Measurements from ENCODE around the gene TRIP12. TPM values are rescaled to one million over a fixed set of nuclear protein-coding genes. Genes with fewer than 3 reads are reported as not detected.
"Not testable (repeated sequence)": the region's sequence is repeated elsewhere in the genome, so short reads cannot be mapped to it uniquely, and the experiment has no call there.

The TRIP12 gene
- total and polyA plus RNA-seq, 5 experiments from 2014 or later, result 32.2 to 221 (median 45.2) TPM

- H3K9me3 Mint-ChIP-seq, result no peaks in the 10 kb centered on the region
- POLR2A ChIA-PET, result no interaction called here
- H3K4me1 Mint-ChIP-seq, result peaks cover 12 to 28% (median 21%) of the 10 kb centered on the region in 4 donors
- peaks cover 13 to 90% (median 19%) of the 10 kb centered on the region in 3 donors for H3K36me3 Mint-ChIP-seq
- ATAC-seq (peak; percentile 62 to 67), DNase-seq (peak in 3 of 10 donors; percentile 38 to 42 (median 41))
- H3K27me3 Mint-ChIP-seq, result no peaks in the 10 kb centered on the region
- H3K4me3 Mint-ChIP-seq, result no peak overlapping the region
- H3K27ac Mint-ChIP-seq, result peak overlapping the region in 8 of 10 donors; percentile 0 to 81 (median 41)
These were observed 140.7 kb downstream of the TRIP12 start for GRCh38 chr2:229780856-229781773.

GRCh38 chr2:229779650-229780049 is 142.2 kb downstream of the TRIP12 start:
- Mint-ChIP-seq H3K9me3 (no peaks in the 10 kb centered on the region), H3K4me1 (peaks cover 12 to 41% (median 30%) of the 10 kb centered on the region in 4 donors), H3K4me3 (no peak overlapping the region), H3K27me3 (no peaks in the 10 kb centered on the region), H3K27ac (no peak overlapping the region), H3K36me3 (peaks cover 13 to 90% (median 22%) of the 10 kb centered on the region in 3 donors)
- ATAC-seq (no peak), DNase-seq (no peak)
- POLR2A ChIA-PET, result interaction anchor here (0.9 kb wide), 1 partner anchor 380 kb away, joined by 5 read pairs; no protein-coding TSS in a partner anchor

GRCh38 chr2:229777716-229778115 is 144.1 kb downstream of the TRIP12 start:
- POLR2A ChIA-PET, result no interaction called here
- Mint-ChIP-seq H3K27ac (peak overlapping the region in 2 of 10 donors; percentile 0 to 31), H3K4me1 (peaks cover 12 to 34% (median 29%) of the 10 kb centered on the region in 4 donors)

GRCh38 chr2:229775614-229776313 is 146.0 kb downstream of the TRIP12 start:
- POLR2A ChIA-PET, result no interaction called here
- Mint-ChIP-seq H3K4me1 (peaks cover 7 to 27% (median 24%) of the 10 kb centered on the region in 4 donors), H3K9me3 (no peaks in the 10 kb centered on the region), H3K4me3 (peak overlapping the region in 1 of 10 donors; percentile 16), H3K27me3 (no peaks in the 10 kb centered on the region), H3K27ac (peak overlapping the region in 9 of 10 donors; percentile 15 to 81 (median 63)), H3K36me3 (peaks cover 13 to 97% (median 43%) of the 10 kb centered on the region in 3 donors)
- ATAC-seq (no peak), DNase-seq (peak in 1 of 10 donors; percentile 4)

More at GRCh38 chr2:229777716-229778115, 144.1 kb downstream of the TRIP12 start:
- Mint-ChIP-seq H3K4me3 (no peak overlapping the region), H3K9me3 (no peaks in the 10 kb centered on the region), H3K27me3 (no peaks in the 10 kb centered on the region), H3K36me3 (peaks cover 13 to 90% (median 35%) of the 10 kb centered on the region in 3 donors)
- no peak for ATAC-seq
- no peak for DNase-seq

- POLR2A ChIA-PET, result no interaction called here
- peaks cover 1 to 22% (median 18%) of the 10 kb centered on the region in 4 donors for H3K4me1 Mint-ChIP-seq
- H3K9me3 Mint-ChIP-seq, result no peaks in the 10 kb centered on the region
- no peak for DNase-seq
- H3K27me3 Mint-ChIP-seq, result no peaks in the 10 kb centered on the region
- H3K36me3 Mint-ChIP-seq, result peaks cover 8 to 96% (median 36%) of the 10 kb centered on the region in 3 donors
- no peak for ATAC-seq
- peak overlapping the region in 2 of 10 donors; percentile 28 to 63 for H3K27ac Mint-ChIP-seq
- no peak overlapping the region for H3K4me3 Mint-ChIP-seq
These were observed 147.6 kb downstream of the TRIP12 start for GRCh38 chr2:229774237-229774636.

- H3K4me3 Mint-ChIP-seq, result no peak overlapping the region
- ATAC-seq (no peak), DNase-seq (no peak)
- H3K9me3 Mint-ChIP-seq, result no peaks in the 10 kb centered on the region
- H3K27ac Mint-ChIP-seq, result peak overlapping the region in 4 of 10 donors; percentile 0 to 25 (median 12)
- no peaks in the 10 kb centered on the region for H3K27me3 Mint-ChIP-seq
- POLR2A ChIA-PET, result no interaction called here
- peaks cover 14 to 96% (median 53%) of the 10 kb centered on the region in 3 donors for H3K36me3 Mint-ChIP-seq
- H3K4me1 Mint-ChIP-seq, result no peaks in the 10 kb centered on the region
These were observed 153.6 kb downstream of the TRIP12 start for GRCh38 chr2:229768235-229768634.

GRCh38 chr2:229765721-229766120 is 156.1 kb downstream of the TRIP12 start:
- no peak overlapping the region for H3K4me3 Mint-ChIP-seq
- H3K27ac Mint-ChIP-seq, result peak overlapping the region in 1 of 10 donors; percentile 9

GRCh38 chr2:229761663-229762062 is 160.1 kb downstream of the TRIP12 start:
- H3K4me3 Mint-ChIP-seq, result no peak overlapping the region
- peaks cover 14 to 35% (median 26%) of the 10 kb centered on the region in 3 donors for H3K36me3 Mint-ChIP-seq
- H3K9me3 Mint-ChIP-seq, result peaks cover 0 to 3% (median 0%) of the 10 kb centered on the region in 9 donors
- no peaks in the 10 kb centered on the region for H3K27me3 Mint-ChIP-seq
- peak overlapping the region in 1 of 10 donors; percentile 4 for H3K27ac Mint-ChIP-seq
- peaks cover 0 to 4% (median 0%) of the 10 kb centered on the region in 4 donors for H3K4me1 Mint-ChIP-seq
- POLR2A ChIA-PET, result no interaction called here
- ATAC-seq (no peak), DNase-seq (no peak)

More at GRCh38 chr2:229765721-229766120, 156.1 kb downstream of the TRIP12 start:
- H3K27me3 Mint-ChIP-seq, result no peaks in the 10 kb centered on the region
- POLR2A ChIA-PET, result no interaction called here
- no peaks in the 10 kb centered on the region for H3K9me3 Mint-ChIP-seq
- DNase-seq (no peak), ATAC-seq (no peak)
- H3K36me3 Mint-ChIP-seq, result peaks cover 14 to 74% (median 42%) of the 10 kb centered on the region in 3 donors
- no peaks in the 10 kb centered on the region for H3K4me1 Mint-ChIP-seq

GRCh38 chr2:229757462-229757861 is 164.3 kb downstream of the TRIP12 start:
- POLR2A ChIA-PET, H3K27me3 Mint-ChIP-seq, H3K4me1 Mint-ChIP-seq, ATAC-seq, H3K36me3 Mint-ChIP-seq, H3K27ac Mint-ChIP-seq, H3K4me3 Mint-ChIP-seq, DNase-seq, H3K9me3 Mint-ChIP-seq: not testable (repeated sequence)

GRCh38 chr2:229752970-229753729 is 168.7 kb downstream of the TRIP12 start:
- Mint-ChIP-seq H3K9me3 (peaks cover 0 to 3% (median 0%) of the 10 kb centered on the region in 9 donors), H3K27ac (no peak overlapping the region), H3K4me3 (no peak overlapping the region), H3K27me3 (no peaks in the 10 kb centered on the region), H3K36me3 (peaks cover 0 to 8% (median 0%) of the 10 kb centered on the region in 3 donors), H3K4me1 (peaks cover 0 to 5% (median 4%) of the 10 kb centered on the region in 4 donors)
- POLR2A ChIA-PET, result interaction anchor here (0.5 to 0.6 kb wide), 3 partner anchors 53 to 246 kb away, joined by 3 read pairs; no protein-coding TSS in a partner anchor
- ATAC-seq (no peak), DNase-seq (no peak)

GRCh38 chr2:229749779-229750178 is 172.0 kb downstream of the TRIP12 start:
- peaks cover 0 to 6% (median 0%) of the 10 kb centered on the region in 9 donors for H3K9me3 Mint-ChIP-seq
- H3K27me3 Mint-ChIP-seq, result no peaks in the 10 kb centered on the region
- DNase-seq (no peak), ATAC-seq (no peak)
- POLR2A ChIA-PET, result no interaction called here
- peaks cover 0 to 4% (median 3%) of the 10 kb centered on the region in 3 donors for H3K36me3 Mint-ChIP-seq
- H3K4me3 Mint-ChIP-seq, result no peak overlapping the region
- peaks cover 0 to 5% (median 2%) of the 10 kb centered on the region in 4 donors for H3K4me1 Mint-ChIP-seq
- peak overlapping the region in 1 of 10 donors; percentile 33 for H3K27ac Mint-ChIP-seq

- Mint-ChIP-seq H3K4me3 (no peak overlapping the region), H3K36me3 (peaks cover 0 to 9% (median 4%) of the 10 kb centered on the region in 3 donors), H3K4me1 (peaks cover 0 to 5% (median 2%) of the 10 kb centered on the region in 4 donors), H3K9me3 (peaks cover 0 to 10% (median 0%) of the 10 kb centered on the region in 9 donors), H3K27ac (no peak overlapping the region), H3K27me3 (no peaks in the 10 kb centered on the region)
- POLR2A ChIA-PET, result no interaction called here
- ATAC-seq (no peak), DNase-seq (no peak)
These were observed 172.9 kb downstream of the TRIP12 start for GRCh38 chr2:229748950-229749349.

Data from naive thymus-derived CD8-positive, alpha-beta T cell (primary cell).